Liver (tissue), 9 donors: ENCODE data around the gene NT5M. TPM values are rescaled to one million over a fixed set of nuclear protein-coding genes. Genes with fewer than 3 reads are reported as not detected.

Experiments used
- DNase-seq: peaks from one replicate; pipeline ENCODE4 v3.0.0-alpha.2; 2017; ENCODE audit warnings: low spot score
- H3K27ac ChIP-seq, 2 donors: one replicate each; pipeline ENCODE4 v1.7.0; 2013; ENCODE audit warnings: inconsistent platforms in 2 of 2, low read length in 2 of 2, control low read depth in 1 of 2, low read depth in 1 of 2, mild to moderate bottlenecking in 1 of 2
- H3K27me3 ChIP-seq, 4 donors: one replicate each; pipeline versions ENCODE4 v1.6.1 to v1.7.0; 2013; ENCODE audit warnings: low read length in 3 of 4, inconsistent platforms in 1 of 4, mild to moderate bottlenecking in 1 of 4, moderate library complexity in 1 of 4; ENCODE audit not compliant: control insufficient read depth in 4 of 4, insufficient read depth in 4 of 4
- H3K36me3 ChIP-seq, 4 donors: one replicate each; pipeline versions ENCODE4 v1.6.1 to v1.7.0; 2013; ENCODE audit warnings: low read length in 3 of 4, mild to moderate bottlenecking in 3 of 4, low read depth in 1 of 4, moderate library complexity in 1 of 4; ENCODE audit not compliant: control insufficient read depth in 4 of 4, insufficient read depth in 3 of 4
- H3K4me1 ChIP-seq, 4 donors: one replicate each; pipeline versions ENCODE4 v1.6.1 to v1.7.0; 2013; ENCODE audit warnings: low read length in 3 of 4, mild to moderate bottlenecking in 3 of 4, moderate library complexity in 1 of 4; ENCODE audit not compliant: control insufficient read depth in 4 of 4, insufficient read depth in 4 of 4
- H3K4me3 ChIP-seq, 3 donors: one replicate each; pipeline versions ENCODE4 v1.6.1 to v1.7.0; 2013; ENCODE audit warnings: low read length in 3 of 3, control low read depth in 1 of 3, low read depth in 1 of 3, mild to moderate bottlenecking in 1 of 3
- H3K9ac ChIP-seq, 2 donors: one replicate each; pipeline ENCODE4 v1.7.0; 2013; ENCODE audit warnings: low read length in 2 of 2, mild to moderate bottlenecking in 2 of 2, moderate library complexity in 2 of 2, control low read depth in 1 of 2, low read depth in 1 of 2
- H3K9me3 ChIP-seq, 4 donors: one replicate each; pipeline versions ENCODE4 v1.6.1 to v1.7.0; 2013; ENCODE audit warnings: low read length in 3 of 4; ENCODE audit not compliant: control insufficient read depth in 4 of 4
- EGR1 ChIP-seq, 2 donors: IDR thresholded peaks; 2 replicates each; pipeline ENCODE4 v1.6.1; 2016 to 2018; ENCODE audit warnings: antibody characterized with exemption in 2 of 2, low read depth in 2 of 2
- FOXA1 ChIP-seq: IDR thresholded peaks from 2 replicates; pipeline ENCODE4 v1.6.1; 2016; ENCODE audit warnings: antibody characterized with exemption
- FOXA2 ChIP-seq: IDR thresholded peaks from 2 replicates; pipeline ENCODE4 v1.6.1; 2016; ENCODE audit warnings: antibody characterized with exemption
- GABPA ChIP-seq, 2 donors: IDR thresholded peaks in 1 of 2; conservative IDR thresholded peaks in 1 of 2; 2 replicates each; pipeline ENCODE4 v1.6.1; 2016; ENCODE audit warnings: antibody characterized with exemption in 2 of 2, mild to moderate bottlenecking in 1 of 2, moderate library complexity in 1 of 2
- HNF4A ChIP-seq, 2 donors: conservative IDR thresholded peaks; 2 replicates each; pipeline ENCODE4 v1.6.1; 2016; ENCODE audit warnings: antibody characterized with exemption in 2 of 2, mild to moderate bottlenecking in 2 of 2
- HNF4G ChIP-seq: IDR thresholded peaks from 2 replicates; pipeline ENCODE4 v1.6.1; 2016; ENCODE audit warnings: antibody characterized with exemption
- JUND ChIP-seq, 2 donors: IDR thresholded peaks; 2 replicates each; pipeline ENCODE4 v1.6.1; 2016; ENCODE audit warnings: antibody characterized with exemption in 2 of 2
- NR2F2 ChIP-seq: IDR thresholded peaks from 2 replicates; pipeline ENCODE4 v1.6.1; 2016; ENCODE audit warnings: antibody characterized with exemption
- RAD21 ChIP-seq, 2 donors: IDR thresholded peaks; 2 replicates each; pipeline ENCODE4 v1.6.1; 2016; ENCODE audit warnings: antibody characterized with exemption in 2 of 2, mild to moderate bottlenecking in 2 of 2
- RXRA ChIP-seq, 2 donors: IDR thresholded peaks; 2 replicates each; pipeline ENCODE4 v1.6.1; 2017 to 2018; ENCODE audit warnings: antibody characterized with exemption in 2 of 2, mild to moderate bottlenecking in 1 of 2
- SP1 ChIP-seq: IDR thresholded peaks from 2 replicates; pipeline ENCODE4 v1.6.1; 2018; ENCODE audit warnings: antibody characterized with exemption, mild to moderate bottlenecking
- TAF1 ChIP-seq: conservative IDR thresholded peaks from 2 replicates; pipeline ENCODE4 v1.6.1; 2016; ENCODE audit warnings: antibody characterized with exemption, mild to moderate bottlenecking
- YY1 ChIP-seq: IDR thresholded peaks from 2 replicates; pipeline ENCODE4 v1.6.1; 2016; ENCODE audit warnings: antibody characterized with exemption, mild to moderate bottlenecking
- WGBS: extraction: QIAGEN DNeasy Blood & Tissue Kit; methylation state at CpG from one replicate; pipeline ENCODE4 v1.1.7; 2013; 5-methylcytosine and 5-hydroxymethylcytosine counted together
- polyA plus RNA-seq, 2 donors: library from polyadenylated mRNA; stranded (reverse) in 1 of 2; unstranded in 1 of 2; fragments of 200-250 nt in 1 of 2; fragments of >200 nt in 1 of 2; fragmentation: Nextera tagmentation in 1 of 2; extraction: Ambion mirVana in 1 of 2; gene quantifications; one replicate each; pipeline versions ENCODE4 v1.2.1 to v1.2.3, GENCODE V29; 2013 to 2015
- total RNA-seq, 2 donors: library from RNA; depleted of rRNA; stranded (reverse); fragments of >200 nt; gene quantifications; one replicate each; pipeline ENCODE4 v1.2.3, GENCODE V29; 2014
- TF ChIP-seq, protein P1 (sequence below): fragments of 150-350 bp; IDR thresholded peaks from 2 replicates; pipeline ENCODE4 v1.5.1; 2017; ENCODE audit warnings: improper control_type of control experiment, low read depth, low read length; ENCODE audit not compliant: missing input control
- TF ChIP-seq, protein P2 (sequence below): IDR thresholded peaks from 2 replicates; pipeline ENCODE4 v1.6.1; 2016; ENCODE audit warnings: antibody characterized with exemption
- TF ChIP-seq, protein P3 (sequence below): IDR thresholded peaks from 2 replicates; pipeline ENCODE4 v1.6.1; 2016; ENCODE audit warnings: antibody characterized with exemption, mild to moderate bottlenecking
- TF ChIP-seq, protein P4 (sequence below): IDR thresholded peaks from 2 replicates; pipeline ENCODE4 v1.6.1; 2016; ENCODE audit warnings: antibody characterized with exemption
- TF ChIP-seq, protein P5 (sequence below): IDR thresholded peaks from 2 replicates; pipeline ENCODE4 v1.6.1; 2016; ENCODE audit warnings: antibody characterized with exemption
- donor health status: healthy.
- donor health status: healthy.
- donor health status: healthy.
- donor health status: healthy.
- donor health status: healthy.

The NT5M gene
- total and polyA plus RNA-seq, 4 donors, result 0.42 to 7.9 (median 0.66) TPM

DNA sequence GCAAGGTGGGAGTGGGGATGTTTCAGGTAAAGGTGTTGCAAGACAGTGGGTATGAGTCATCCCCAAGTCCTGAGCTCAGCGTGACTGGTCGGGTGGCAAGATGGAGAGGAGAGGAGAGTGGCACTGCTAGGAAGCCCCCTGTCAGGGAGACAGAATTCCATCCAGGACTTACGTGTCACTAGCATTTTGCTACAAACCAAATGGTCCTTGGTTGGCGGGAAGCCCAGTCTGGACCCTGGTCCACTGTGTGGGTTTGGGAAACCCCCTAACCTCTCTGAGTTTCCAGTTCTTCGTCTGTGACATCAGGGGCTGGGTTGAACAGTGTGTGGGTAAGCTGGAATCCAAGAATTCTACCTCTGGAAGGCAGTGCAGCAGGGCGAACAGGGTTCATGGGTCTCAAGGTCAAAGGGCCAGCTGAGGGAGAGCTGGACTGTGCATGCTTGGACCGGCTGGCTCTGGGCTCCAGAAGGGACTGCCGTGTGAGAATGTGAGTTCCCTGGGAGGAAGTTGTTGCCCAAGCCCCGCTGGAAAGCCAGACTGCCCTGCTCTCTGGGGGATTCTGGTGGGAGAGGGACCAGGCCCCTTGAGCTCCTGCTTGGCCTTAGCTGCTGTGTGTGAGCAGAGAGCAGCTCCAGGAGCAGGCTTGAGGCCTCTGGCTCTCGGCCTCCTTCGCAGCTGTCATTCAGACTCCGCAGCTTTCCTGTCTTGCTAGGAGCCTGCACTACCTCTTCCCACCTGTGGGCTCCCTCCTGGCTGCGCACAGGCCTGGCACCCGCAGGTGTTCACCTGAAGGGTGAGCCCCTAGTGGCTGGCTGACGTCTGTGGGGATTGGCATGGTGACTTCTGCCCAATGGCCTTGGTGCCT is 84.6 kb downstream of the NT5M start:
- TF ChIP-seq RXRA (IDR thresholded peaks at IDR 0.05), result peak; percentile 73 to 76
- no peak for TF ChIP-seq TAF1
- peak; percentile 64 for TF ChIP-seq HNF4G
- TF ChIP-seq HNF4A (conservative IDR thresholded peaks at IDR 0.05), result peak; percentile 77 to 91
- TF ChIP-seq NR2F2, result peak; percentile 54
- TF ChIP-seq, protein P1, sequence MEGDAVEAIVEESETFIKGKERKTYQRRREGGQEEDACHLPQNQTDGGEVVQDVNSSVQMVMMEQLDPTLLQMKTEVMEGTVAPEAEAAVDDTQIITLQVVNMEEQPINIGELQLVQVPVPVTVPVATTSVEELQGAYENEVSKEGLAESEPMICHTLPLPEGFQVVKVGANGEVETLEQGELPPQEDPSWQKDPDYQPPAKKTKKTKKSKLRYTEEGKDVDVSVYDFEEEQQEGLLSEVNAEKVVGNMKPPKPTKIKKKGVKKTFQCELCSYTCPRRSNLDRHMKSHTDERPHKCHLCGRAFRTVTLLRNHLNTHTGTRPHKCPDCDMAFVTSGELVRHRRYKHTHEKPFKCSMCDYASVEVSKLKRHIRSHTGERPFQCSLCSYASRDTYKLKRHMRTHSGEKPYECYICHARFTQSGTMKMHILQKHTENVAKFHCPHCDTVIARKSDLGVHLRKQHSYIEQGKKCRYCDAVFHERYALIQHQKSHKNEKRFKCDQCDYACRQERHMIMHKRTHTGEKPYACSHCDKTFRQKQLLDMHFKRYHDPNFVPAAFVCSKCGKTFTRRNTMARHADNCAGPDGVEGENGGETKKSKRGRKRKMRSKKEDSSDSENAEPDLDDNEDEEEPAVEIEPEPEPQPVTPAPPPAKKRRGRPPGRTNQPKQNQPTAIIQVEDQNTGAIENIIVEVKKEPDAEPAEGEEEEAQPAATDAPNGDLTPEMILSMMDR, result peak; percentile 27
- no peak for TF ChIP-seq GABPA (IDR thresholded peaks at IDR 0.05 in 1 of 2, conservative IDR thresholded peaks at IDR 0.05 in 1 of 2)
- no peak for TF ChIP-seq EGR1 (IDR thresholded peaks at IDR 0.05; ENCODE audit: low read depth in 2 of 2)
- TF ChIP-seq, protein P2, sequence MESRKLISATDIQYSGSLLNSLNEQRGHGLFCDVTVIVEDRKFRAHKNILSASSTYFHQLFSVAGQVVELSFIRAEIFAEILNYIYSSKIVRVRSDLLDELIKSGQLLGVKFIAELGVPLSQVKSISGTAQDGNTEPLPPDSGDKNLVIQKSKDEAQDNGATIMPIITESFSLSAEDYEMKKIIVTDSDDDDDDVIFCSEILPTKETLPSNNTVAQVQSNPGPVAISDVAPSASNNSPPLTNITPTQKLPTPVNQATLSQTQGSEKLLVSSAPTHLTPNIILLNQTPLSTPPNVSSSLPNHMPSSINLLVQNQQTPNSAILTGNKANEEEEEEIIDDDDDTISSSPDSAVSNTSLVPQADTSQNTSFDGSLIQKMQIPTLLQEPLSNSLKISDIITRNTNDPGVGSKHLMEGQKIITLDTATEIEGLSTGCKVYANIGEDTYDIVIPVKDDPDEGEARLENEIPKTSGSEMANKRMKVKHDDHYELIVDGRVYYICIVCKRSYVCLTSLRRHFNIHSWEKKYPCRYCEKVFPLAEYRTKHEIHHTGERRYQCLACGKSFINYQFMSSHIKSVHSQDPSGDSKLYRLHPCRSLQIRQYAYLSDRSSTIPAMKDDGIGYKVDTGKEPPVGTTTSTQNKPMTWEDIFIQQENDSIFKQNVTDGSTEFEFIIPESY, result no peak
- TF ChIP-seq FOXA2, result no peak
- TF ChIP-seq SP1, result peak; percentile 36
- peak in 1 of 2 donors; percentile 52 for TF ChIP-seq RAD21 (IDR thresholded peaks at IDR 0.05)
- TF ChIP-seq YY1, result no peak
- TF ChIP-seq, protein P3, sequence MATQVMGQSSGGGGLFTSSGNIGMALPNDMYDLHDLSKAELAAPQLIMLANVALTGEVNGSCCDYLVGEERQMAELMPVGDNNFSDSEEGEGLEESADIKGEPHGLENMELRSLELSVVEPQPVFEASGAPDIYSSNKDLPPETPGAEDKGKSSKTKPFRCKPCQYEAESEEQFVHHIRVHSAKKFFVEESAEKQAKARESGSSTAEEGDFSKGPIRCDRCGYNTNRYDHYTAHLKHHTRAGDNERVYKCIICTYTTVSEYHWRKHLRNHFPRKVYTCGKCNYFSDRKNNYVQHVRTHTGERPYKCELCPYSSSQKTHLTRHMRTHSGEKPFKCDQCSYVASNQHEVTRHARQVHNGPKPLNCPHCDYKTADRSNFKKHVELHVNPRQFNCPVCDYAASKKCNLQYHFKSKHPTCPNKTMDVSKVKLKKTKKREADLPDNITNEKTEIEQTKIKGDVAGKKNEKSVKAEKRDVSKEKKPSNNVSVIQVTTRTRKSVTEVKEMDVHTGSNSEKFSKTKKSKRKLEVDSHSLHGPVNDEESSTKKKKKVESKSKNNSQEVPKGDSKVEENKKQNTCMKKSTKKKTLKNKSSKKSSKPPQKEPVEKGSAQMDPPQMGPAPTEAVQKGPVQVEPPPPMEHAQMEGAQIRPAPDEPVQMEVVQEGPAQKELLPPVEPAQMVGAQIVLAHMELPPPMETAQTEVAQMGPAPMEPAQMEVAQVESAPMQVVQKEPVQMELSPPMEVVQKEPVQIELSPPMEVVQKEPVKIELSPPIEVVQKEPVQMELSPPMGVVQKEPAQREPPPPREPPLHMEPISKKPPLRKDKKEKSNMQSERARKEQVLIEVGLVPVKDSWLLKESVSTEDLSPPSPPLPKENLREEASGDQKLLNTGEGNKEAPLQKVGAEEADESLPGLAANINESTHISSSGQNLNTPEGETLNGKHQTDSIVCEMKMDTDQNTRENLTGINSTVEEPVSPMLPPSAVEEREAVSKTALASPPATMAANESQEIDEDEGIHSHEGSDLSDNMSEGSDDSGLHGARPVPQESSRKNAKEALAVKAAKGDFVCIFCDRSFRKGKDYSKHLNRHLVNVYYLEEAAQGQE, result no peak
- TF ChIP-seq, protein P4, sequence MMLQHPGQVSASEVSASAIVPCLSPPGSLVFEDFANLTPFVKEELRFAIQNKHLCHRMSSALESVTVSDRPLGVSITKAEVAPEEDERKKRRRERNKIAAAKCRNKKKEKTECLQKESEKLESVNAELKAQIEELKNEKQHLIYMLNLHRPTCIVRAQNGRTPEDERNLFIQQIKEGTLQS, result no peak
- no peak for TF ChIP-seq FOXA1
- no peak for TF ChIP-seq JUND (IDR thresholded peaks at IDR 0.05)
- TF ChIP-seq, protein P5, sequence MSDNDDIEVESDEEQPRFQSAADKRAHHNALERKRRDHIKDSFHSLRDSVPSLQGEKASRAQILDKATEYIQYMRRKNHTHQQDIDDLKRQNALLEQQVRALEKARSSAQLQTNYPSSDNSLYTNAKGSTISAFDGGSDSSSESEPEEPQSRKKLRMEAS, result no peak
- WGBS, result 65% methylated on average over 15 of the region's 15 CpGs
- Histone ChIP-seq H3K4me3 (no peak overlapping the region), H3K4me1 (peaks cover 0 to 6% (median 4%) of the 10 kb centered on the region in 4 donors), H3K27ac (no peak overlapping the region), H3K9me3 (no peaks in the 10 kb centered on the region), H3K36me3 (no peaks in the 10 kb centered on the region), H3K27me3 (no peaks in the 10 kb centered on the region), H3K9ac (no peak overlapping the region)
- no peak for DNase-seq
